ENCODE results near the gene PRX.
"Not testable (repeated sequence)": the region's sequence is repeated elsewhere in the genome, so short reads cannot be mapped to it uniquely, and the experiment has no call there.

Gene PRX

DNA sequence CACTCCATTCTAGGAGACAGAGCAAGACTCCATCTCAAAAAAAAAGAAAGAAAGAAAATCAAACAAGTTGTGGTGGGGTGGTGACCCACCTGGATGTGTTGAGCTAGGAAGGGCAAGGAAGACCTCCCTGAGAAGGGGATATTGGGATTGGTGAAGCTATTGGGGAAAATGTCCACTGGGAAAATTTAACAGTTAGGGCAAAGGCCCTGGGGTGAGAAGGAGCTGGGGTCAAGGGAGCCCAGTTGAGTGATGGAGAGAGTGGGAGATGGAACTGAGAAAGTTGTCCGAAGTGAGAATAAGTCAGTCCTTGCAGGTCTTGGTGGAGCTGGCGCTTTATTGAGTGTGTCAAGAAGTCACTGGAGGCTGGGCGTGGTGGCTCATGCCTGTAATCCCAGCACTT, 25.1 kb upstream of the PRX start:
- no peak for DNase-seq

DNA sequence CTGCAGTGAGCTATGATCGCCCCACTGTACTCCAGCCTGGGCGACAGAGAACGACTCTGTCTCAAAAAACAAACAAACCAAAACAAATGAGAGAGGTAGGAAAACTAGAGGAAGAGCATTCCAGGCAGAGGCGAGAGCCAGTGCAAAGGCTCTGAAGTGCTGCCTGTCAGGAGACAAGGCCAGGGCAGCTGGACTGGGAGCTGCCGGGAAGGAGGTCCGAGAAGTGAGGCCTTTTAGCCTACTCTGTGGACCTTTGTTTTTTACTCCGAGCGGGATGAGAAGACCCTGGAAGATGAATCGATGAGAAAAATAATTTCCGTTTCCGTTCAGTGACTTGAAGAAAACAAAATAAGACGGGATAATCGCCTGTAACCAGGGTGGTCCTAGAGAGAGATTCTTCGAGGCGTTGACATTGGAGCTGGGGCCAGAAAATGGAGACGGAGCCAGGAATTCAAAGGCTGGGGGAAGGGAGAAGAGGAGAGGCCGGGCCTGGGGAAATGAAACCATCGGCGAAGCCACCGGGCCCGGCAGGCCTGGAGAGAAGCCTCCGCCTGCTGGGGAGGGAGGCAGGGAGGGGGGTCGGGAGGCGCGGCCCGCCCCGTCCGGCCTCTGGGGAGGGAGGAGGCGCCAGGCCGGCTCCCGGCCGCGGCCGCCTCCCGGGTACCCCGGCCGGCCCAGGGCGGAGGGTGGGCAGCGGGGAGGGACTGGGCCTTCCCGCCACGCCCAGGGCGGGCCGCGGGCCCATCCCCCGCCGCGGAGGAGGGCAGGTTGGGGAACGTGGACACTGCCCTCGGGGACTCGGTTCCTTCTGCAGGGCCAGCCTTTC, 20.4 kb upstream of the PRX start:
- DNase-seq = peak; percentile 38

DNA sequence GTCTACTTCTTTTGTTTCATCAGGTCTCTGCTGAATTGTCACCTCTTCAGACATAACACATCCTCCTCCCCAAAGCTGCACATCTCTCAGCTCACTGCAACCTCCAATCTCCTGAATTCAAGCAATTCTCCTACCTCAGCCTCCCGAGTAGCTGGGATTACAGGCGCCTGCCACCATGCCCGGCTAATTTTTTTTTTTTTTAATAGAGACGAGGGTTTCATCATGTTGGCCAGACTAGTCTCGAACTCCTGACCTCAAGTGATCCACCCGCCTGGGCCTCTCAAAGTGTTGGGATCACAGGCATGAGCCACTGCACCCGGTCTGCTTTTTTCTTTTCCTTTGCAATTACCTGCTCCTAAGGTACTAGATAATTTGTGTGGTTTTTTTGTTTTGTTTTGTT, 19.6 kb upstream of the PRX start:
- DNase-seq = not testable (repeated sequence)

DNA sequence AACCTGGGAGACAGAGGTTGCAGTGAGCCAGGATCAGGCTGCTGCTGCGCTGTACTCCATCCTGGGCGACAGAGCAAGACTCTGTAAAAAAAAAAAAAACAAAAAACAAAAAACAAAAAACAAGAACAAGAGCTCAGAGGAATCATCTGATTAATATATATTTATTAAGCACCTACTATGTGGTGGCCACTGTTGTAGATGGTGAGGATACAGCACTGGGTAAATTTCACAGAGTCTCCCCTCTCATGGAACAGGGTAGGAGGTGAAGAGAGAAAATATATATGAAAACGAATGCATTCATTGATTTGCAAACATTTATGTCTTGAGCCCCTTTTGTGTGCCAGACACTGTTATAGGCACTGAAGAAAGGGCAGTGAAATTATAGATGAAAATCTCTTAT, 18.5 kb upstream of the PRX start:
- DNase-seq = no peak

DNA sequence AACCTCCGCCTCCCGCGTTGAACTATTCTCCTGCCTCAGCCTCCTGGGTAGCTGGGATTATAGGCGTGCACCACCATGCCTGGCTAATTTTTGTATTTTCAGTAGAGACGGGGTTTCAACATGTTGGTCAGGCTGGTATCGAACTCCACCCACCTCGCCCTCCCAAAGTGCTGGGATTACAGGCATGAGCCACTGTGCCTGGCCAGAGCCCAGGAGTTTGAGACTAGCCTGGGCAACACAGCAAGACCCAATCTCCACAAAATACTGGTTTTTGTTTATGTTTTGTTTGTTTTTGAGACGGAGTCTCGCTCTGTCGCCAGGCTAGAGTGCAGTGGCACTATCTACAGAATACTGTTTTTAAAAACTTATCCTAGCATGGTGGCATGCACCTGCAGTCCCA, 17.1 kb upstream of the PRX start:
- not testable (repeated sequence) for DNase-seq

DNA sequence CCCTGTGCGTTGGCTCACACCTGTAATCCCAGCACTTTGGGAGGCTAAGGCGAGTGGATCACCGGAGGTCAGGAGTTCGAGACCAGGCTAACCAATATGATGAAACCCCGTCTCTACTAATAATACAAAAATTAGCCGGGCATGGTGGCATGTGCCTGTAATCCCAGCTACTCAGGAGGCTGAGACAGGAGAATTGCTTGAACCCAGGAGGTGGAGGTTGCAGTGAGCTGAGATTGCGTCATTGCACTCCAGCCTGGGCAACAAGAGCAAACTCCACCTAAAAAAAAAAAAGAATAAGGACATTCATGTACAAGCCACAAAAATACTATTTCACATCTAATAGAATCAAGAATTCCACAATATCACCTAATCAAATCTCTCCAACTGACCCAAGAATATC, 15.0 kb upstream of the PRX start:
- DNase-seq = not testable (repeated sequence)

DNA sequence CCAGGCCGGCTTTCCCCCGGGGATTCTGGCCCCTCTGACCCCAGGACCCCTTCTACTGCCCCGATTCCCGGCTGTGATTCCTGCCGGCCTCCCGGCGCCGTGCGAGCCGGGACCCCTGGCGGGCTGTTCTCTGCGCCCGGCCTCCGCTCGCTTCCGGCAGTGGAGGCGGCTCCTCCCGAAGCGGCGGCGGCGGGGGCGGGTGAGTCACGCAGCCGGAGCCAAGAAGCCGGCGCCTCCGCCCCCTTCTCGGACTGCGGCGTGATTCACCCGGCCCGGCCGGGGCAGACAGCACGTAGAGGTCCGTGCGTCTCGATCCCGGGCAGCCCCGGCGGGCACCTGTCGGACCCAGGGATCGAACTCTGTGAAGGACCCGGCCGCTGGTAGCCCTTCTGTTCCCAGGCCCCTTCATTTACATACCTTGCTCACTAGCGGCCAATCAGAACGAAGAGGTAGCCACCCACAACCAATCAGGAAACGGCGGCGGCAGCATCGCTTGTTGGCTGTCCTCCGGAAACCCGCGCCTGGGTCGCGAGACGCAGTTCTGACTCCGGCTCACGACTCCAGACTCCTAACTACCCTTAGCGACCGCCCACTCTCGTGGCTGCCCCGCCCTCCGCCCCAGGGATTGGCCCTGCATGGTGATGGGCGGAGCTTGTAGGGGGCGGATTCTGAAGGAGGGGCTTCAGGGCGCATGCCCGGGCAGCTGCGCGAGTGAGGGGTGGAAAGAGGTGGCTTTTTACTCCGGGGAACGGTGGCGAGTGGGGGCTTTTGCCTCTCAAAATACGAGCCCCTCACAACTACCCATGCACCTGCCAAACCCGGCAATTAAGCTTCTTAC, 12.5 kb upstream of the PRX start, which contains the start of gene SERTAD1:
TSS of gene SERTAD1 (minus strand) at position 543 of the 838 bp plus-strand sequence. CDS start 2,446 bp downstream, outside the sequence.
- DNase-seq = peak; percentile 100

DNA sequence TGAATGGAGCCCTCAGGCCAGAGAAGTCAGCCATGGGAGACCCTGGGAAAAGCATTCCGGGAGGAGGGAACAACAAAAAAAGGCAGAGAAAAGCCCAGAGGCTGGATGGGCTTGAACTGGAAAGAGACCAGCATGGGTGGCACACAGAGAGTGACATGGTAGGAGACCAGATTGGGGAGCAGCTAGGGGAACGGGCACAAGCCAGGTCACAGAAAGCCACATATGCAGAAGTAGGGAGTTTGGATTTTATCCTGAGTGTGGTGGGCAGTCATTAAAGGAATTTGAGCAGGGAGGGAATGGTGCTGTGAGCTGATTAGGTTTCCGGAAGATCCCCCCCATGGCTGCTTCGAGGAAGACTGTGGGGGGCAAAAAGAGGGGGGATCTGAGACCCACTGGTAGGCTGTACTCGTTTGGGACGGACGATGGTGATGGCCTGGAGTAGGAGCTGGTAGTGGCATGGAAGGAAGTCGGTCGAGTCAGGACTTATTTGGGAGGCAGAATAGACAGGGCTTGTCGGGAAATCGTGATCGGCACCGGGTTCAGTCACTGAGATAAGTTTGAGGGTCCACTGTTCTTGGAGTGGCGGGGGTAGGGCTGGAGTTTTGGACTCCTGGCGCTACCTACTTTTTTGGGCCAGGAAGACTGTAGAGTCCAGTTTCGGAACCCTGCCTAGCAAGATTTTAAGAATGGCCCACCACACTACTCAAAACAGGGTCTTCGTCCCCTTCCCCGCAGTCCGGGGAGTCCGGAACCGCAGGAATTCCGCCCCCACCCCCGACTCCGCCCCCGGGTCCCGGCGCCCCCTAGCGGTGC, 11.7 kb upstream of the PRX start:
- no peak for DNase-seq

DNA sequence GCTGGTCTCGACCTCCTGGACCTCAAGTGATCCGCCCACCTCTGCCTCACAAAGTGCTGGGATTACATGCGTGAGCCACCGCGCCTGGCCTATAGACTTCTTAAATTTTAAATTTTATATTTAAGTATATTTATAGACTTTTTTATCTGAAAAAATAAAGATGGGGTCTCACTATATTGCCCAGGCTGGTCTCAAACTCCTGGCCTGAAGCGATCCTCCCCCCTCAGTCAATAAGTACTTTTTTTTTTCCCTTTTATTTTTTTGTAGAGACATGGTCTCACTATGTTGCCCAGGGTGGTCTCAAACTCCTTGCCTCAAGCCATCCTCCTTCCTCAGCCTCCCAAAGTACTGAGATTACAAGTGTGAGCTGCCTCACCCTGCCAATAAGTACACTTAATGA, 10.8 kb upstream of the PRX start:
- DNase-seq = no peak

DNA sequence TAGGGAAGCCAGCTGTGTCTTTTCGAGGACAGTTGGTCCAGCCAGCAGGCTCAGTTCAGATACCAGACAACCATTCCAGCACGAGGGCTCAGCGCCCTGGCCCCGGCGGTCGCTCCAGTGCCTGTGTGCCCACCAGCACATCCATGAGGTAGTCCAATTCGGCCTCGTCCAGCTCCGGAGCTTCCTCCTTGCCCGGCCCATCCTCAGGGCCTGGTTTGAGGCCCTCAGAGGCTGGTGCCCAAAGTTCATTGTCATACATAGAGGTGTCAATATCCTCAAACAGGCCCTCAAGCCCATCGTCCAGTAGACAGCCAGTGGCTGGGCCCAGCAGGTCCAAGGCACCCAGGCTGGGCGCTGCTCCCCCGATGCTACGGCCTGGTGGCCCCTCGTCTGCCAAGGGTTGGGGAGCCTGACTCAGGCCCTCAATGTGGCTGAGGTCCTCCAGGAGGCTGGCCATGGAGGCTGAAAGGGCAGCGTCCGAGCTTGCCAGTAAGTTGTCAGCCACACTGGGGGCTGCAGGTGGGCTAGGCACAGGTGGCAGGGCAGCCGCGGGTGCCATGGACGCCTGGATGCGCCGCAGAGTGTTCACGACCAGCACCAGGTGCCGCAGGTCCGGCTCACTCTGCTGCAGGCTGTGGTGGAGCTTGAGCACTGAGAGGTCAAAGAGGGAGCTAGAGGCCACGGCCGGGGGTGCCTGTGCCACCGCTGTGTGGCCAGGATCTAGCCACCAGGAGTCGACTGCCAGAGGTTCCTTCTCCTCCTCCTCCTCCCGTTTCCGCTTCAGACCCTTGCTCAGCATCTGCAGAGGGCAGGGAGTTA, 9.8 kb upstream of the PRX start:
- DNase-seq = no peak

DNA sequence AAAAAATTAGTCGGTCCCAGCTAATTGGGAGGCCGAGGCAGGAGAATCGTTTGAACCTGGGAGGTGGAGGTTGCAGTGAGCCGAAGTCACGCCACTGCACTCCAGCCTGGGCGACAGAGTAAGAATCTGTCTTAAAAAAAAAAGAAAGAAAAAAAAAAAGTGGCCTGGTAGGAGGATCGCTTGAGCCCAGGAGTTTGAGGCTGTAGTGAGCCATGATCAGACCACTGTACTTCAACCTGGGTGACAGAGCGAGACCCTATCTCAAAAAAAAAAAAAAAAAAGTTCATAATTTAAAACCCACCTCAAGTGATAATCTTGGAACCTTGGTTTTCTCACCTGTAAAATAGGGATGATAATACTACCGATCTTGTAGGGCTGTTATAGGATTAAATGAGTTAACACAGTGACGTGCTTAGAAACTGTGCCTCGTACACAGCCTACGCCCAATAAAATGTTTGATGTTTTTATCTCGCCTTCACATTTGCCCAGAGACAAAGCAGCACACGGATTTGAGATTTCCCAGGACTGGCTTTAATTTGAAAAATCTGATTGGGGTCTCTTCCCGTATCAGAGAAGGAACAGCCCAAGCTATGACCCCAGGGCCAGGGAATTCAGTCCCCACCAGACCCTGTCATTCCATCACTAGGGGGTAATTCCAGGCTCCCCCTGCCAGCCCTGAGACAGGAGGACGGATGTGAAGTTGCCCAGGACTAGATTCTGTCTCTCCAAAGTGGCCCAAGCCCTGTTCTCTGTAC, 9.0 kb upstream of the PRX start:
- DNase-seq = no peak

DNA sequence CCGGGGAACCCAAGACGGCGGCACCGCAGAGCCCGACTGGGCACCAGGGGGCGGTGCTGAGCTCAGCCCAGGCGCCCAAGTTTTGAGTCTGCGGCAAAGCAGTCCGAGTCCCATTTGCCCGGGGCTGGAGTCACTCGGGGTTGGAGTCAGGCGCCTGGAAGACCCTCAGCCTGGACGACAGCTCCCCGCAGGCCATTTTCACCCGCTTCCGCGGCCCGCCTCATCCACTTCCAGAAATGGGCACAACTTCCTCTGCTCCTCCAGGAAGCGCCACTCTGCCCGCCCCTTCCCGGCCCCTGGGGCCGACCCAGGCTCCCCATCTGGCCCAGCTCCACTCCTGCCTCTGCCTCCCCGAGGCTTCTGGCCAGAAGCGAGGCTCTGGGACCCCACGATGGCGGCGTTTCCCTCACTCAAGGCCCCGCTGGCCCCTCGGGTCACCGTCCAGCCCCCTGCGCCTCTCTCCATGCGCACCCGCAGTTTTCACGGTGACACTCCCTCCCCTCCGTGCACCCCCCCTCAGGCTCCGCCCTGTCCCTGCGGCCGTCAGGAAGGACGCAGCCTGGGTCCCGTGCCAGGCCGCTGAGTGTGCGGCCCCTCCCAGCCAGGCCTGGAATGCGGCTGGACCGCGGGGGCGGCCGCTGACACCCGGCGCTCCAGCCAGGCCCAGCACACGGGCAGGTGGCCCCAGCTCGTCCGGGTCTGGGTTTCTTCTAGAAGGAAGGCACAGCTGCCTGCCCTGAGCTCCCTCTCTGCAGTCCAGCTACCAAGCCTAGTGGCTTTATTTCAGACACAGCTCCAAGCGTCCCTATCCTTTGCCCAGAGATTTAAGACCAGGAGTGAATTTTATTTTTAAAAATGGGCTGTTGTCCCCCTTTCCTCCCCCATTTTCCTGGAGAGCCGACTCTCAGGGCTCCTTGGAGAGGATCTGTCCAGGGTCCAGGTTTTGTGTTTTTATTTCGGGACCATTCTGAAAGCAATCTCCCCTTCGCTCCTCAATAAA, 7.9 kb upstream of the PRX start:
- DNase-seq = peak; percentile 72

DNA sequence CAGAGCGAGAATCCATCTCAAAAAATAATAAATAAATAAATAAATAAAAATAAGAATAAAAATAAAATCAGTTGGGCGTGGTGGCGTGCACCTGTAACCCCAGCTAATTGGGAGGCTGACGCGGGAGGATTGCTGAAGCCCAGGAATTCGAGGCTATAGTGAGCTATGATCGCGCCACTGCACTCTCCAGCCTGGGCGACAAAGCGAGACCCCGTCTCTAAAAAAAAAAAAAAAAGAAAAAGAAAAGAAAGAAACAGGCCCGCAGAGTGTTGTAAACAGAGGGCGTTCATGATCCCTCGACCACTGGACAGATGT, 7.2 kb upstream of the PRX start:
- no peak for DNase-seq

DNA sequence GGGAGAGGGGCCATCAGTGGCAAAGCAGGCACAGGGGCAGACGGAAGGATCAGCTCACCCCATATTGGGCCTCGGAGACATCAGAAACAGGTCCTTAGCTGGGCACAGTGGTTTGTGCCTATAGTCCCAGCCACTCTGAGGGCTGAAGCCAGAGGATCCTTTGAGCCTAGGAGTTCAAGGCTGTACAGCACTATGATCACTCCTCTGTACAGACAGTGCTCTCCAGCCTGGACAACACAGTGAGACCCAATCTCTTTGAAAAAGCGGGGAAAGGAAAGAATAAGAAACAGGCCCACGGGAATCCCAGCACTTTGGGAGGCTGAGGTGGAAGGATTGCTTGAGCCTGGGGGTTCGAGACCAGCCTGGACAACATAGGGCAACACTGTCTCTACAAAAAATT, 6.6 kb upstream of the PRX start:
- DNase-seq = no peak

DNA sequence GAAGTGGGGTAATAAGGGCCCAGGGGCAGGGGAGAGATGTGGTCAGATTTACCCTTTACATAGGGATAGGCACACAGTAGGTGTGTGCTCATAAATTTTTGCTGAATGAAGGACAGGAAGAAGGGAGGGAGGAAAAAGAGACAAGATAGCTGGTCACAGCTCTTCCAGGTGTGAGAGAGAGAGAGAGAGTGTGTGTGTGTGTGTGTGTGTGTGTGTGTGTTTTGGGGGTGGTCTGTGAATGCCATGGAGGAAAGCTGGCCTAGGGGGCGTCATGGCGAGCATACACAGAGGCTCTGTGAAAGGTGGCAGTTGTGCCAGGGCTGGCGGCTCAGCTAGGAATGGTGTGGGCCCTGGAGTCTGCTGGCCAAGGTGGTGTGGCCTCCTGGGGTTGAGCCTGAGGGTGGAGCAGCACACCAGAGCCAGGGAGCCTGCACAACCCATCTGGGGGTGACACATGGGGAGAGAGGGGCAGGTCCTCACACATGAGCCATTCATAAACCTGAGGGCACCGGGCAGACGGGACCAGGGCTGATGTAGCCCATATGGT, 6.0 kb upstream of the PRX start:
- no peak for DNase-seq

DNA sequence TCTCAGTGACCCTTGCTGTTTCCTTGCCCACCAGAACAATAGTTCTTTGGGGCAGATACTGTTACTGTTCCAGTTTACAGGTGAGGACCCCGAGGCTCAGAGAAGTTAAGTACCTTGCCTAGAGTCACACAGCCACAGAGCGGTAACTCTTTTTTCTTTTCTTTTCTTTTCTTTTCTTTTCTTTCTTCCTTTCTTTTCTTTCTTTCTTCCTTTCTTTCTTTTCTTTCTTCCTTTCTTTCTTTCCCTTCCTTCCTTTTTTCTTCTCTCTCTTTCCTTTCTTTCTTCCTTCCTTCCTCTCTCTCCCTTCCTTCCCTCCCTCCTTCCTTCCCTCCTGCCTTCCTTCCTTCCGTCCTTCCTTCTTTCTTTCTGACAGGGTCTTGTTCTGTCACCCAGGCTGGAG, 4.9 kb upstream of the PRX start:
- no peak for DNase-seq

DNA sequence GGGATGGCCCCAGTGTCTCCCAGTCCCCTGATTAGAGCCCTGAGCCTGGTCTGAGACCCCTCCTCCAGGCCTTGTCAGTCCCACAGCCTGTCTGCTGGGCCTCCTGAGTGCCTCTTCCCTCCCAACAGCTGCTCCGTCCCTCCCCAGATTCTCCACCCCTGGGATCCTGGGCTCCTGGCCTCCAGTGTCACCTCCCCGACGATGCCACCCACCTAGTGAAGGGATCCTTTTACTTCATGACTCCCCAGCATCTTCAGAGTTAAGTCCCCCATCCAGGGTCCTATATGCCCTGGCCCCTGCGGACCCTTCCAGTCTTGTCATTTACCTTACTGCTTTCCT, 4.4 kb upstream of the PRX start:
- no peak for DNase-seq

DNA sequence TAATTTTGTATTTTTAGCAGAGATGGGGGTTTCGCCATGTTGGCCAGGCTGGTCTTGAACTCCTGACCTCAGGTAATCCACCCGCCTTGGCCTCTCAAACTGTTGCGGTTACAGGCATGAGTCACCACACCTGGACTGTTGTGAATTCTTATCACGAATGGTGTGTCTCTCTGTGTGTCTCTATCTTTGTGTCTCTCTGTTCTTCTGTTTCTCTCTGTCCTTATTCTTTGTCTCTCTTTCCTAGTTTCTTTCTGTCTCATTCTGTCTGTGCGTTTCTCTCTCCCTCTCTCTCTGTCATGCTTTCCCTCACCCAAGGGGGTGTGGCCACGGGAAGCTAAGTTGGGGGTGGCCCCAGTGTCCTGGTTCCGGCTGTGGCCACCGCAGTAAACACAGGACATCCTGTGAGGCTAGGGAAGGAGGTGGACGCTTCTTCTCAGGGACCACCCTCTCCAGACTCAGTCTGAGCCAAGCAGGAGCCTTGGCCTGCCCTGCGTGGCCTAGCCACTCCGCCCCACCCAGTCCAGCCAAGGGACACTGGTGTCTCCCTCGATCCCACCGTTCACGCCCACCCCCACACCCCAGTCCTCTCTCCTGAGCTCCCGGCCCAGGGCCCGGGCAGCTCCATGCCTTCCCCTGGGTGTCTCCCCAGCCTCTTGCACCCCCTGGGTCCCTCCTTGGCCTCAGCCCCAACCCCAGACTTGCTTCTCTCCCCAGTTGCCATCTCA, 3.9 kb upstream of the PRX start:
- DNase-seq = no peak

DNA sequence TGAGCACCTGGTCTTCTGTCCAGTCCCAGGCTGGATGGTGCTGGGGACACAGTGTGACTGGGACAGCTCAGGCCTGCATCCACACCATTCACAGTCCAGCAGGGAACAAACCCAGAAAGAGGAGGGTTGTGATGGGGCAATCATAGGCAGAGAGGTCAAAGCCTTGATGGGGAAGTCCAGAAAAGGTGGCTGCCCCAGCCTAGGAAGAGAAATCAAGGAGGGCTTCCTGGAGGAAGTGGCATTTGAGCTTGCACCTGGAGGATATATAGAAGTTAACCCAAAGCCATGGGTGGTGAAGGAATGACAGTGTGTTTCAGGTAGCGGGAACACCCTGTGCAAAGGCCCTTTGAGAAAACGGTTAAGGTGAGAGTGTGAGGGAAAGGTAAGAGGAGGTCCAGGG, 2.6 kb upstream of the PRX start:
- no peak for DNase-seq
